Panc1 (cell line): ENCODE data around the gene ATP11A. TPM values are rescaled to one million over a fixed set of nuclear protein-coding genes. Genes with fewer than 3 reads are reported as not detected.

Source experiments
- ATAC-seq: fragments of 200-7000 bp; cut with Tn5 transposase; 2 replicates; pipeline ENCODE4 v1.9.1; 2020; ENCODE audit warnings: mild to moderate bottlenecking, moderate library complexity
- BruUV-seq: library from RNA; stranded (reverse); fragments of 400-500 nt; replicated peaks from 2 replicates; lab custom pipeline; 2021; lab: Mats Ljungman, UMichigan
- CTCF ChIA-PET: fragments of 300-600 bp; sonication (Branson Sonifier 250); formaldehyde crosslinking; loops from one replicate; lab custom pipeline; 2022; ENCODE audit warnings: antibody characterized with exemption; lab: Charles Lee
- POLR2A ChIA-PET: fragments of 300-600 bp; sonication (Branson Sonifier 250); formaldehyde crosslinking; loops from one replicate; lab custom pipeline; 2022; ENCODE audit warnings: antibody characterized with exemption; lab: Charles Lee
- DNase-seq: peaks from one replicate; pipeline ENCODE4 v3.0.0-alpha.2; 2010; ENCODE audit warnings: low read depth, low spot score
- H3K27ac ChIP-seq: 2 replicates; pipeline ENCODE4 v1.5.1; 2011; ENCODE audit warnings: mild to moderate bottlenecking, low read length, inconsistent platforms
- H3K27me3 ChIP-seq: fragments of 200-500 bp; sonication (Bioruptor generic); 2 replicates; pipeline ENCODE4 v1.6.0; 2014; ENCODE audit warnings: low read length, inconsistent platforms; ENCODE audit not compliant: control insufficient read depth, insufficient read depth
- H3K36me3 ChIP-seq: fragments of 200-500 bp; sonication (Bioruptor generic); 2 replicates; pipeline ENCODE4 v1.5.1; 2014; ENCODE audit warnings: inconsistent platforms, mild to moderate bottlenecking, low read length, moderate library complexity; ENCODE audit not compliant: control insufficient read depth, insufficient read depth
- H3K4me1 ChIP-seq: 2 replicates; pipeline ENCODE4 v1.5.1; 2011; ENCODE audit warnings: inconsistent platforms, mild to moderate bottlenecking, low read length, moderate library complexity; ENCODE audit not compliant: control insufficient read depth, insufficient read depth
- H3K4me3 ChIP-seq, 2 experiments: 2 replicates each; pipeline ENCODE4 v1.5.1; 2011 to 2012; ENCODE audit warnings: low read depth in 2 of 2, low read length in 2 of 2, mild to moderate bottlenecking in 2 of 2, inconsistent platforms in 1 of 2, moderate library complexity in 1 of 2
- H3K9me3 ChIP-seq: fragments of 200-500 bp; sonication (Bioruptor generic); 2 replicates; pipeline ENCODE4 v1.5.1; 2014; ENCODE audit warnings: low read depth, mild to moderate bottlenecking, inconsistent platforms, low read length, moderate library complexity; ENCODE audit not compliant: control insufficient read depth, insufficient read depth
- CTCF ChIP-seq: fragments of 450-650 bp; IDR thresholded peaks from 2 replicates; pipeline ENCODE4 v1.5.1; 2017; ENCODE audit warnings: mild to moderate bottlenecking
- POLR2AphosphoS5 ChIP-seq: IDR thresholded peaks from 2 replicates; pipeline ENCODE4 v1.6.1; 2012; ENCODE audit warnings: mild to moderate bottlenecking, low read depth, low read length, moderate library complexity
- REST ChIP-seq, 2 experiments: IDR thresholded peaks; 2 replicates each; pipeline ENCODE4 v1.6.1; 2011 to 2012; ENCODE audit warnings: low read depth in 2 of 2, control low read depth in 1 of 2, low read length in 1 of 2, mild to moderate bottlenecking in 1 of 2, moderate library complexity in 1 of 2; ENCODE audit not compliant: insufficient read depth in 1 of 2
- SIN3A ChIP-seq: IDR thresholded peaks from 2 replicates; pipeline ENCODE4 v1.6.1; 2012; ENCODE audit warnings: low read depth, mild to moderate bottlenecking, low read length, moderate library complexity, borderline replicate concordance; ENCODE audit not compliant: insufficient read depth
- TCF7L2 ChIP-seq: IDR thresholded peaks from 2 replicates; pipeline ENCODE4 v1.6.1; 2011; ENCODE audit warnings: mild to moderate bottlenecking, low read depth, low read length, inconsistent platforms
- in situ Hi-C: cut with HindIII; loops from 2 replicates; pipeline ENCODE4 v1.10.0; 2016; ENCODE audit warnings: low sequenced_read_pairs, low pct_unique_long_range_greater_than_20kb
- intact Hi-C: fragments of 100-400 bp; cut with micrococcal nuclease; formaldehyde crosslinking; loops from one replicate; pipeline ENCODE4 v1.10.0; 2022; ENCODE audit not compliant: unreplicated experiment
- total RNA-seq: library from RNA; stranded (reverse); gene quantifications from one replicate; pipeline ENCODE4 v1.2.1, GENCODE V29; 2021; ENCODE audit not compliant: unreplicated experiment

ATP11A gene
- total RNA-seq, 1 experiment from 2014 or later: 85.8 TPM

GRCh38 chr13:112772539-112772909, 82.7 kb downstream of the ATP11A start:
- ChIA-PET POLR2A (interaction anchor here (0.7 kb wide), 1 partner anchor 1211 kb away, joined by 3 read pairs; no protein-coding TSS in a partner anchor), CTCF (no interaction called here)
- H3K4me3 ChIP-seq: no peak overlapping the region
- H3K36me3 ChIP-seq: no peaks in the 10 kb centered on the region
- in situ Hi-C loops (no loop called here), intact Hi-C loops (no loop called here)
- H3K27ac ChIP-seq: no peak overlapping the region
- DNase-seq: no peak
- TF ChIP-seq CTCF (no peak), POLR2AphosphoS5 (no peak), SIN3A (no peak), TCF7L2 (no peak), REST (IDR thresholded peaks at IDR 0.05; ENCODE audit: insufficient read depth in 1 of 2, low read depth in 2 of 2, low read length in 1 of 2) (no peak)
- no peaks in the 10 kb centered on the region for H3K4me1 ChIP-seq
- BruUV-seq: no TSS peak
- H3K27me3 ChIP-seq: no peaks in the 10 kb centered on the region
- no peaks in the 10 kb centered on the region for H3K9me3 ChIP-seq
- no peak for ATAC-seq

GRCh38 chr13:112772929-112773328, 83.1 kb downstream of the ATP11A start:
- DNase-seq (no peak), ATAC-seq (no peak)
- no TSS peak for BruUV-seq
- H3K4me3 ChIP-seq: no peak overlapping the region
- H3K27me3 ChIP-seq: no peaks in the 10 kb centered on the region
- no peak for TF ChIP-seq POLR2AphosphoS5
- no peak for TF ChIP-seq SIN3A
- TF ChIP-seq TCF7L2: no peak
- TF ChIP-seq REST (IDR thresholded peaks at IDR 0.05; ENCODE audit: insufficient read depth in 1 of 2, low read depth in 2 of 2, low read length in 1 of 2): no peak
- no peak for TF ChIP-seq CTCF
- H3K4me1 ChIP-seq: no peaks in the 10 kb centered on the region
- no peaks in the 10 kb centered on the region for H3K9me3 ChIP-seq
- H3K36me3 ChIP-seq: no peaks in the 10 kb centered on the region
- H3K27ac ChIP-seq: no peak overlapping the region
- in situ Hi-C loops: no loop called here
- ChIA-PET POLR2A (no interaction called here), CTCF (no interaction called here)
- intact Hi-C loops: no loop called here
